WI38 (cell line): ENCODE measurements around the gene TMPRSS7.

Source experiments
- H3K4me3 ChIP-seq: 2 replicates; pipeline ENCODE4 v1.5.1; 2011; ENCODE audit warnings: low read depth, mild to moderate bottlenecking, control low read depth, low read length
- TF ChIP-seq, protein P1 (sequence below): IDR thresholded peaks from 2 replicates; pipeline ENCODE4 v1.5.1; 2012; ENCODE audit warnings: low read depth, mild to moderate bottlenecking, control low read depth, low read length

Gene TMPRSS7

DNA sequence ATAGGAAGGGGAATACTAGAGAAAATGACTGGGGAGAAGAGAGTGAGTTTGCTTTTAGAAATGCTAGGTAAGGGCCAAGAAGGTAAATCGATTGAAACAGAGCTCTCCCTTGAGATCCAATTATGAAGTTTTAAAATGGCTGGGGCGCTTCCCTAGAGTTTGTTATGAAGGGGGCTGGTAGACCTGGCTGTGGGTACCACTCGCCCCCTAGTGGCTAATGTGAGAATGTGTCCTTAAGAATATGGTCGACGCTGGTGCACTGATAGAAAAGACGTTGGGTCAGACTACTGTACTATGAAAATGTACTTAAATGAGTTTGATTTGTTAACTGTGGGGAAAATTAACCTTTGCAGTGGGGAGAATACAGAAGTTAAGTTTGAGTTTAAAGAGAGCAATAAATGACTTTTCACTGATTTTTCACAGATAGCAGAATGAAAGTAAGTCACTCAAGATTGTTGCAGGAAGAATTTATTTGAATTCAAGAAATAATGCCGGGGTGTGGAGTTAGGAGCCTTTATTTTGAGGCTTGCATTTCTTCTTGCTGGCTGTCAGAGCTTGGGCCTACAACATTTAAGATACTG, 9.2 kb downstream of the TMPRSS7 start:
- TF ChIP-seq, protein P1, sequence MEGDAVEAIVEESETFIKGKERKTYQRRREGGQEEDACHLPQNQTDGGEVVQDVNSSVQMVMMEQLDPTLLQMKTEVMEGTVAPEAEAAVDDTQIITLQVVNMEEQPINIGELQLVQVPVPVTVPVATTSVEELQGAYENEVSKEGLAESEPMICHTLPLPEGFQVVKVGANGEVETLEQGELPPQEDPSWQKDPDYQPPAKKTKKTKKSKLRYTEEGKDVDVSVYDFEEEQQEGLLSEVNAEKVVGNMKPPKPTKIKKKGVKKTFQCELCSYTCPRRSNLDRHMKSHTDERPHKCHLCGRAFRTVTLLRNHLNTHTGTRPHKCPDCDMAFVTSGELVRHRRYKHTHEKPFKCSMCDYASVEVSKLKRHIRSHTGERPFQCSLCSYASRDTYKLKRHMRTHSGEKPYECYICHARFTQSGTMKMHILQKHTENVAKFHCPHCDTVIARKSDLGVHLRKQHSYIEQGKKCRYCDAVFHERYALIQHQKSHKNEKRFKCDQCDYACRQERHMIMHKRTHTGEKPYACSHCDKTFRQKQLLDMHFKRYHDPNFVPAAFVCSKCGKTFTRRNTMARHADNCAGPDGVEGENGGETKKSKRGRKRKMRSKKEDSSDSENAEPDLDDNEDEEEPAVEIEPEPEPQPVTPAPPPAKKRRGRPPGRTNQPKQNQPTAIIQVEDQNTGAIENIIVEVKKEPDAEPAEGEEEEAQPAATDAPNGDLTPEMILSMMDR: peak; percentile 81
- no peak overlapping the region for H3K4me3 ChIP-seq

DNA sequence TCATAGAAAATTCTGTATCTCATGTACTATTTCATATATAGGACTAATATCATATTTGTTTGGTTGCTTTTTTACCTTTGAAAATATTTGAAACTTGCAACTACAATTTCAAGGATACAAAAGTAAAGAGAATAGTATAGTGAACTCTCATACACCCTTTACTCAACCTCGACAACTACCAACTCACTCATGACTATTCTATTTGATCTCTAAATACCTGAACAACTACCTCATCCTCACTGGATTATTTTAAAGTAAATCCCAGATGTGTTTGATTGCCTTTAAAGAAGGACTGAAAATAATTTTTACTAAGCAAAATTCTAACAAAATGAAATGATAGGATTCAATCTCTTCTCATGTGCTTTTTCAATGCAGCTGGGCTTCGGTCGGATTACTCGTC, 12.1 kb downstream of the TMPRSS7 start:
- no peak overlapping the region for H3K4me3 ChIP-seq
- TF ChIP-seq, protein P1: no peak

DNA sequence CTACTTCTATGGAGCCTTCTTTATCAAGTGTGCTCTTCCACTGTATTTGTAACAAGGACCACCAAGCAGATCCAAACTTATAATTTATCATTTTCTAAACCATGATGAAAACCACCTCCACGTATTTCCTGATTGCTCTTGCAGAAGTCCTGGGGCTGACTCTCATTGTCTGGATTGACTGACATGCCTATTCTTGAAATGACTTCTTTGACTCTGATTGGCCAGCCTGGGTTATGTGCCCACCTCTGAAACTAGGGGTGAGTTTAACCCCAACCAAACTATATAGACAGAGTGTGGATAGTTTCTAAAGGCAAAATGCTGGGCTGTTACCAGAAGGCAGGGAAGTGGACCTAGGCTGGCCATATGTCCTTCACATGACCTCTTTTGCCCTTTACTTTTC, 12.7 kb downstream of the TMPRSS7 start:
- no peak overlapping the region for H3K4me3 ChIP-seq
- TF ChIP-seq, protein P1: no peak

DNA sequence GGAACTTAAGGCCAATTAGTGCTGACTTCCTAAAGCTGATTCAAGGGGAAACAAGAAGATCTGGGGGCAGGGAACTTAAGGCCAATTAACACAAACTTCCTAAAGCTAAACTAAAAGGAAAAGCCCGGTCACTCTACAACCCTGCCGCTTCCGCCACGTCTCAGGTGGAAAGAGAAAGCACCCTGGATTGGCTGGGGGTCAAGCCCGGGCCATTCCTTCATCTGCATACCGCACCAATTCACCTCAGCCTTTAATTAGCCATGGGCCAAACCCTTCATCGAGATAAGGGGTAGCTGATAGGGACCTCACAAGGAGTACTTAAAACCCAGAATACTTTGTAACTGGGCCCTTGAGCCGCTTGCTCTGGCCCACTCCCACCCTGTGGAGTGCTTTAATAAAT, 14.4 kb downstream of the TMPRSS7 start:
- no peak overlapping the region for H3K4me3 ChIP-seq
- TF ChIP-seq, protein P1: no peak

DNA sequence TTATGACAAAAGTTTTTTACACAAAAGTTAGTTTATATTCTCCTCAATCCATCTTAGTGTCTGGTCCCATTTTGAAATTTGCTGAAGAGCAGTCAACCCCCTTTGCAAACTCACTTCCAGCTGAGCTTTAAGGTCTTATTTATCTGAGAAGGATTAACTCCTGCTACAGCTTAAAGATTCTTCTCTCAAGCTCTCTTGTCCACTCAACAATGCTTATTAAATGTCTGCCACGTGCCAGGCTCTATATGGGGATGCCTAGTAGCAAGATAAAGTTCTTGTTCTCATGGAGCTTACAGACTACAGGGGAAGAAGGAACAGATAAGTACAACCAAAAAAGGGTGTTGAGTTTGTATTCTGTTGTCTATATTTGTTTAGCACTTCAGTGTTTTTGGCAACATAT, 18.7 kb downstream of the TMPRSS7 start:
- TF ChIP-seq, protein P1: no peak
- H3K4me3 ChIP-seq: no peak overlapping the region

DNA sequence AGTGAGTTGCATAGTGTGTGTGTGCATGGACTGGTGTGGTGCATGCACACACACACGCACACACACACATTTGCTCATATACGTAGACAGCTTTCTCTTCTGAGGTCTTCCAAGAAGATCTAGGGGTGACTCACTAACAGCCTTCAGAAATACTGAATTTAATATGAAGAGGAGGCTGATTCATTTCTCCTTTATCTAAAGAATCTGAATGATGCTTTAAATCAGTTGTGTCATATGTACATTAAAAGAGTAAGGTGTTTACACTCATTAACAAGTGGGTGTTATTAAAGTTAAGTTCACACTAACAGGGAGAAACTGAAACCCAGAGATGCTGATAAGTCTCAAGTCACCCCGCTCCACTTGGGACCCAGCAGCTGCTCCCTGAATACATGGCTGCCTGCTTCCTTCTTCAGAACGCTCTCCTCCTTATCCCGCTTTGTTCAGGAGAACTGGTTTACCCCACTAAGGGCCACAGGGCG, 22.0 kb downstream of the TMPRSS7 start:
- no peak overlapping the region for H3K4me3 ChIP-seq
- TF ChIP-seq, protein P1: no peak

DNA sequence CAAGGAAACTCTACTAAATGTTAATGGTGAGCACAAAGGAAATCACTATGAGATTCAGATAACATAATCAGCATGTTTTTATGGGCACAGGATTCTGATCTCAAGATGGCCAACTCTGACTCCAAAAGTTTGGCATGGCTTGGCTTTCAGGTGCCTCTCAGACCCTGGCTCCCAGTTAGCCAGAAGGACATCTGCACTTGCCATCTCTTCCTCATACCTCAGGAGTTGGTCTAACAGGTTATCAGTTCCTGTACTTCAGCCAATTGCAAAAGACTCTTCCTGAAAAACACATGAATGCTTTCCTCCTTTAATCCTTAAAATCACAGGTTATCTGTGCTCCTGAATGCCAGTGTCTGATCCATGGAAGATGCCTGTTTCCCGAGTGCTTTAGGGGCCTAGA, 25.0 kb downstream of the TMPRSS7 start:
- no peak overlapping the region for H3K4me3 ChIP-seq
- TF ChIP-seq, protein P1: no peak
